Right cardiac atrium (tissue), 5 donors: ENCODE measurements around the gene AKR1C2. TPM values are rescaled to one million over a fixed set of nuclear protein-coding genes. Genes with fewer than 3 reads are reported as not detected.
"Not testable (repeated sequence)": the region's sequence is repeated elsewhere in the genome, so short reads cannot be mapped to it uniquely, and the experiment has no call there.

Source experiments
- ATAC-seq, 2 donors: fragments of 200-7000 bp; cut with Tn5 transposase; one replicate each; pipeline versions ENCODE4 v1.8.0 to v1.9.1; 2020; ENCODE audit warnings: moderate library complexity in 2 of 2, mild to moderate bottlenecking in 1 of 2
- DNase-seq, 3 donors: peaks; one replicate each; pipeline ENCODE4 v3.0.0-alpha.2; 2020
- H3K27ac ChIP-seq: one replicate; pipeline ENCODE4 v1.5.1; 2013; ENCODE audit warnings: mild to moderate bottlenecking, low read length, control low read depth, moderate library complexity
- H3K27me3 ChIP-seq: one replicate; pipeline ENCODE4 v1.6.1; 2013; ENCODE audit not compliant: control insufficient read depth, insufficient read depth
- H3K4me1 ChIP-seq: one replicate; pipeline ENCODE4 v1.6.1; 2013; ENCODE audit warnings: low read length; ENCODE audit not compliant: control insufficient read depth, insufficient read depth
- H3K4me3 ChIP-seq: one replicate; pipeline ENCODE4 v1.5.1; 2013; ENCODE audit warnings: low read length, control low read depth
- H3K9me3 ChIP-seq: one replicate; pipeline ENCODE4 v1.6.1; 2013; ENCODE audit warnings: low read length; ENCODE audit not compliant: control insufficient read depth
- WGBS: extraction: QIAGEN DNeasy Blood & Tissue Kit; methylation state at CpG from one replicate; pipeline ENCODE4 v1.1.7; 2013; 5-methylcytosine and 5-hydroxymethylcytosine counted together
- intact Hi-C, 4 donors: fragments of 100-400 bp; cut with DNase I; formaldehyde crosslinking; loops; one replicate each; pipeline versions ENCODE4 v1.11.0 to v1.14.0; 2022 to 2023
- polyA plus RNA-seq: library from polyadenylated mRNA; stranded (reverse); fragments of 200-250 nt; gene quantifications from one replicate; pipeline ENCODE4 v1.2.3, GENCODE V29; 2013
- total RNA-seq, 4 donors: library from RNA; stranded (reverse); fragmentation: NEBNext Ultra II Directional; extraction: Animal tissue kit (Norgen Biotek cat#: 25700); gene quantifications; one replicate each; pipeline ENCODE4 v1.2.1, GENCODE V29; 2021
- donor health status: healthy with polysubstance abuse.
- donor health status: DM: no; HTN: yes; CAD: no.
- donor health status: DM: no; HTN: no; CAD: no.
- donor health status: DM: no; HTN: yes; CAD: no; lungs with severe emphysema.
- donor health status: DM: yes; HTN: yes; CAD: no.

Gene AKR1C2
- total and polyA plus RNA-seq, 5 donors, result 22.7 to 261 (median 55.5) TPM

DNA sequence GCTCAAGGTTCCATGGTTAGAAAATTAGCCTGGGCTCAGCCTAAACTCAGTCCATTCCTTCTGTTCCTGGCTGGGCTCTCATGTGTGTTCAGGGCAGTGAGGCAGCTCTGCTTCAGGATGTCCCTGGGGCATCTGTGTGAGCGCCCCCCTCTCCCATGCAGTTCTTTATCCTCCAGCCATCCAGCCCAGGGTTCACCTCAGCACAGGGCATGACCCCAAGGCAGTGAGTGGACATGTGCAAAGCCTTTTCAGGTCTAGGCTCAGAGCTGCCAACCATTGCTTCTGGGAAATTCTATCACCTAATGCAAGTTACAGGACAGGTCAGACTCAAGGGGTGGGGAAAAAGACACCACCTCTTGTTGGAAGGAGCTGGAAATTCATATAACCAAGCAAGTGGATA is 30.4 kb downstream of the AKR1C2 start:
- H3K4me3 ChIP-seq, H3K4me1 ChIP-seq, DNase-seq, H3K27ac ChIP-seq, H3K27me3 ChIP-seq, intact Hi-C loops, H3K9me3 ChIP-seq: not testable (repeated sequence)
- 97% methylated on average over 1 of the region's 1 CpG for WGBS
- ATAC-seq, result peak; percentile 37 to 41

DNA sequence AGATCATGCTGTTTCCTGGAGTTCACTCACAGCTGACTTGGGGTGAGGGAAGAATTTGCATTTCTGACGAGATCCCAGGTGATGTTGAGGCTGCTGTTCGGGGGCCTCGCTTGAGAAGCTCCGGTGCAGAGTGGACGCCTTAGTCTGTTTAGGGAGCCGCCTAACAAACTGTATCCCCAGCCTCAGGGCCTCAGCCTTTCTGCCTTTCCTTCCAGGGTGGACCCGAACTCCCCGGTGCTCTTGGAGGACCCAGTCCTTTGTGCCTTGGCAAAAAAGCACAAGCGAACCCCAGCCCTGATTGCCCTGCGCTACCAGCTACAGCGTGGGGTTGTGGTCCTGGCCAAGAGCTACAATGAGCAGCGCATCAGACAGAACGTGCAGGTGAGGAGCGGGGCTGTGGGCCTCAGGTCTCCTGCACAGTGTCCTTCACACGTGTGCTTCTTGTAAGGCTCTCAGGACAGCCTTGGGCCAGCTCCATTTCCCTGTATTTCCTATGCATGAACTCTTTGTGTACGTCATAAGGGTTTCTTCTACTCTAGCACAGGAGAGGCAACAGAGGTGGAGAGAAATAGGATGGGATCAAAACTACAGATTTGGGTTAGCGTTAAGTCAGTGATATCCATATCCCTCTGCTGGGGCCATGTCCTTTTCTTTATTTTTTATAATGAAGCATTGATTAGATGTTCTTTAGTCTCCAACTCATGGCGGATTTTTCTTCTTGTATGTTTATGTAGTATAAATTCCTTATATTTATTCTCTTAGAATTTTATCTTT is 31.1 kb downstream of the AKR1C2 start:
- intact Hi-C loops, H3K27me3 ChIP-seq, H3K4me3 ChIP-seq, H3K27ac ChIP-seq, H3K4me1 ChIP-seq, H3K9me3 ChIP-seq, DNase-seq: not testable (repeated sequence)
- 96% methylated on average over 16 of the region's 18 CpGs for WGBS
- ATAC-seq, result peak in 1 of 2 donors; percentile 25

DNA sequence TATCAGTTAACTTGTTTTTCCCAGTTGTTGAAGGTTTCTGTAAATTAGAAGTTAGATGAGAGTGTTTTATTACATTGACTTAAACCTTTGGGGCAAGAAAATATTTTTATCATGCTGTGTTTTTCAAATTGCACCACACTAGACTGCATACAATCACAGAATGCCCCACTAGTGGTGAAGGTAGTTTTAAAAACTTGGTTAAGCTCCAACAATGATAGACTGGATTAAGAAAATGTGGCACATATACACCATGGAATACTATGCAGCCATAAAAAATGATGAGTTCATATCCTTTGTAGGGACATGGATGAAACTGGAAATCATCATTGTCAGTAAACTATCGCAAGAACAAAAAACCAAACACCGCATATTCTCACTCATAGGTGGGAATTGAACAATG is 33.3 kb downstream of the AKR1C2 start:
- DNase-seq, intact Hi-C loops: not testable (repeated sequence)
- 94% methylated on average over 2 of the region's 2 CpGs for WGBS

DNA sequence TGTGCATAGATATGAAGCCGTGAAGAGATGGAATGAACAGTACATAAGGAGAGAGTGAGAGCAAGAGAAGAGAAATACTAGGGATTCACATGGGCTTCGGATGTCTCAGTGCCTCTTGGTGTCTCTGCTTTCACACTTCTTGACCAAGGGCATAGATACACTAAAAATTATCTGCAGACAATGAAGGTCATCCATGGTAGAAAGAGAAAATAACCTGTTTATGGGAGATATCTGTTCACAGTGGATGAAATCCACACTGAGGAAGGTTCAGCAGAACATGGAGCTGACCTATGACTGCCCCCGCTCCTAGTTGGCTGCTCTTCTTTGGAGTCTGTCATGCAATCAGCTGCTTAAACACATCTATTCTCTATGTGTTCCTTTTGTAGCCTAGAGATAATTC is 34.4 kb downstream of the AKR1C2 start:
- H3K4me3 ChIP-seq, ATAC-seq, intact Hi-C loops, H3K4me1 ChIP-seq, DNase-seq, H3K27ac ChIP-seq, H3K9me3 ChIP-seq, H3K27me3 ChIP-seq: not testable (repeated sequence)
- 93% methylated on average over 3 of the region's 3 CpGs for WGBS

More for the DNA sequence above, 33.3 kb downstream of the AKR1C2 start:
- not testable (repeated sequence) for H3K4me1 ChIP-seq, H3K4me3 ChIP-seq, ATAC-seq, H3K9me3 ChIP-seq, H3K27me3 ChIP-seq, H3K27ac ChIP-seq

DNA sequence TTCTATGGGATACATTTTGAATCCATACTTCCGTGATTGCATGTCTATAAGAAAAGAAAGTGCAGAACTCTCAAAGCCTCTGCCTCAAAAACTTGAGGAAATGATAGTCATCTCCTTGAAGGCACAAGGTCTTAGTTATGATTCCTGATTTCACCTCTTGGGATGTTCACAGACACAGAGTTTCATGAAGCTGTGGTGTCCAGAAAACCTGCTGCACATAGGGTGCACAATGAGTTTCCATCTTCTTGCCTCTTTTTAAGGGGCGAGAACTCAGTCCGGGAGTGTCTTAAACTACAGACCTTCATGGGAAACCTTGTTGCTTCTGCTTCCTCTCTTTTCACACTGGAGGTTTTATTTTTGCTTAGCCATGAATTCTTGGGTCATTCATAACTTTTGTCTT is 36.5 kb downstream of the AKR1C2 start:
- H3K4me1 ChIP-seq, ATAC-seq, H3K27me3 ChIP-seq, DNase-seq, H3K9me3 ChIP-seq, H3K27ac ChIP-seq, intact Hi-C loops: not testable (repeated sequence)
- H3K4me3 ChIP-seq, result peak overlapping the region; percentile 38
- 97% methylated on average over 3 of the region's 3 CpGs for WGBS

DNA sequence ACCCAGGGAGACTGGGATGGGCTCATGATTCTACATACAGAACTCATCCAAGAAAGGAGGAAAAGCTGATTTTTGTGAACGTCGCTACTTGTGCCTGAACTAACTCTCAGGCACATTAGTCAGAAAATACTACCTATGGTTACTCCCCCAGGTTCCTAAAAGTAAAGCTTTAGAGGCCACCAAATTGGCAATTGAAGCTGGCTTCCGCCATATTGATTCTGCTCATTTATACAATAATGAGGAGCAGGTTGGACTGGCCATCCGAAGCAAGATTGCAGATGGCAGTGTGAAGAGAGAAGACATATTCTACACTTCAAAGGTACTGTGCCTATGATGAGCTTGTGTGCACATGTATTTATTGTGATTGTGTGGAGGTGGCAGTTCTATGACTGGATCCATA is 37.9 kb downstream of the AKR1C2 start:
- DNase-seq, H3K9me3 ChIP-seq, H3K27ac ChIP-seq, H3K4me1 ChIP-seq, ATAC-seq, intact Hi-C loops, H3K27me3 ChIP-seq: not testable (repeated sequence)
- H3K4me3 ChIP-seq, result peak overlapping the region; percentile 44
- 96% methylated on average over 4 of the region's 4 CpGs for WGBS

DNA sequence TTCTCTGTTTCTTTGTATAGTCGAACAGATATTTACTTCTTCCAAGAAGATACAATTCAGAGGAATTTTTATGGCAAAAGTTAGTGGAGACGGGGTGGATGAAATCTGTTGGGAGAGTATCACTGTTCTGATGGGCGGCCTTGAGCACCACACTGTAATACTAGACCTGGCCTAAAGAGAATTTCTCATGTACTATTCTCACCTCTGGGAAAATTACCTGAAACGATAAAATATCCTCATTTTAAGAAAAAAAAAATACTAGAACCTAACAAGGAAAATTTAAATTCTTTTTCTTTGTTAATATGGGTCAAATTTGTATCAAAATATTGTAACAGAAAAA is 39.9 kb downstream of the AKR1C2 start:
- peak; percentile 44 to 56 for ATAC-seq
- peak overlapping the region; percentile 74 for H3K4me3 ChIP-seq
- not testable (repeated sequence) for H3K27ac ChIP-seq, DNase-seq, H3K9me3 ChIP-seq, H3K27me3 ChIP-seq, H3K4me1 ChIP-seq
- intact Hi-C loops, result loop anchor here in 1 of 4 donors (5.0 kb wide), 1 partner anchor 39 kb away; the partner anchor contains the start of gene AKR1C2
- 52% methylated on average over 3 of the region's 4 CpGs for WGBS

DNA sequence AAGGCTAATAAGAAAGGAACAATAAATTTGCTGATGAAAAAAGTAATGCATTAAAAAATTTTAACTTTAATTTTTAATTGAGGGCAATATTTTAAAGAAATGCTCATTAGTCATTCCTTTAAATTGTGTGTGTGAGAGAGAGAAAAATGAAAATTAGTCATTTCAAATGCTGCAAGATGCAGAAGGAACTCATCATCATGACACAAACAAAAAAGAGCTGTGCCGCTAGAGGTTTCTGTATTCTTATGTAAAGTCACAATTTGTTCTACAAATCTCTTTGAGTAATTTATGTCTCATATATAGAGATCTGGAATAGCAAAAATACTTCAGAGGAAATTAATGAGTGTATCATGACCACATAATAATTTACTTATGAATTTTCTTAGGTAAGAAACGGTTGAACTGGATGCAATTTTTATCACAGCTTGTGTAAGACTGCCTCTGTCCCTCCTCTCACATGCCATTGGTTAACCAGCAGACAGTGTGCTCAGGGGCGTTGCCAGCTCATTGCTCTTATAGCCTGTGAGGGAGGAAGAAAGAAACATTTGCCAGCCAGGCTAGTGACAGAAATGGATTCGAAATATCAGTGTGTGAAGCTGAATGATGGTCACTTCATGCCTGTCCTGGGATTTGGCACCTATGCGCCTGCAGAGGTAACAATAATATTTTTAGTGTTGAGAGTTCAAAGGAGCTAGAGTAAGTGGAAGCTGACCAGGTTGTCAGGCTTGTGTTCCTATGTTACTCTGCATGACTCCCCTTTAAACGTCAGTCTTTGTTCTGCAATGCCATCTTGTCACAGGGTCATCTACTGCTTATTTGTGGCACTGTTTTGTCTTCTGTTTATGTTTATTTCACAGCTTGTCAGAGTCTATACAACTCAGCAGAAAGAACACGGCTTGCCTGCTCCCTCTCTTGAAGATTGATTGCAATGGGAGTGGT is 40.5 kb downstream of the AKR1C2 start, which contains the start of gene AKR1C1:
Gene AKR1C1 (plus strand): TSS at position 540 of the 939 bp plus-strand sequence. CDS start 30 bp downstream, at position 570.
- peak; percentile 99 for ATAC-seq
- intact Hi-C loops, result loop anchor here in 1 of 4 donors (5.0 kb wide), 1 partner anchor 39 kb away; the partner anchor contains the start of gene AKR1C2
- H3K27ac ChIP-seq, H3K27me3 ChIP-seq, H3K4me1 ChIP-seq, DNase-seq, H3K9me3 ChIP-seq: not testable (repeated sequence)
- peak within 1 kb of the TSS; percentile 74 for H3K4me3 ChIP-seq
- WGBS, result 31% methylated on average over 6 of the region's 7 CpGs

DNA sequence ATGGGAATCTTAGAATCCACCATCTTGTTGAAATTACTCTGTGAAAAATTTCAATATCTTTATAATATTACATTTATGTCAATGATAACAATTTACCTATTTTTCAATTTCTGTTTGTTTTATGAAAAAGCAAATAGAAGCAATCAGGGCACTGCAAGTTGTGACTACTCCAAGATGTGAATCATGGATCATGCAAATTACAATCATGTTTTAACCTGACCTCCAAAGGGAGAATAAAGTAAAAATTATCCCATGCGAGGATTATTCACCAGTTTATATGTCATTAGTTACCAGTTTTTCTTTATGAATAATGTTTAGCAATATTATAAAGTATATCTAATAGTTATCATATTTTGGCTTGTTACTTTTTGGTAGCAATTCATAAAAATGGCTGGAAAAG is 41.3 kb downstream of the AKR1C2 start:
- intact Hi-C loops, result loop anchor here in 1 of 4 donors (5.0 kb wide), 1 partner anchor 40 kb away; the partner anchor contains the start of gene AKR1C2
- not testable (repeated sequence) for H3K27ac ChIP-seq, H3K9me3 ChIP-seq, ATAC-seq, H3K4me1 ChIP-seq, H3K27me3 ChIP-seq, DNase-seq, H3K4me3 ChIP-seq
- WGBS, result 77% methylated on average over 1 of the region's 1 CpG

DNA sequence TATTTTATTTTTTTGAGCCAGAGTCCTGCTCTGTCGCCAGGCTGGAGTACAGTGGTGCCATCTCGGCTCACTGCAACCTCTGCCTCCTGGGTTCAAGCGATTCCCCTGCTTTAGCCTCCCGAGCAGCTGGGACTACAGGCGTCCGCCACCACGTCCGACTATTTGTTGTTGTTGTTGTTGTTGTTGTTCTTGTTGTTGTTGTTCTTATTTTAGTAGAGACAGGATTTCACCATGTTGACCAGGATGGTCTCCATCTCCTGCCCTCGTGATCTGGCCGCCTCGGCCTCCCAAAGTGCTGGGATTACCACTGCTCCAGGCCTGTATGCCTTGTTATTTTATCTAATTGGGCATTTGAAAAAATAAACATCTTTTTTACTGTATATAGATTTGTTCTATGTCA is 42.1 kb downstream of the AKR1C2 start:
- WGBS, result 97% methylated on average over 11 of the region's 11 CpGs
- not testable (repeated sequence) for DNase-seq

More for the DNA sequence above, 42.1 kb downstream of the AKR1C2 start:
- H3K9me3 ChIP-seq, H3K27me3 ChIP-seq, ATAC-seq, H3K27ac ChIP-seq, H3K4me3 ChIP-seq, H3K4me1 ChIP-seq: not testable (repeated sequence)
- intact Hi-C loops, result loop anchor here in 1 of 4 donors (5.0 kb wide), 1 partner anchor 41 kb away; the partner anchor contains the start of gene AKR1C2
